ENCODE data around the gene DGCR8. TPM values are rescaled to one million over a fixed set of nuclear protein-coding genes. Genes with fewer than 3 reads are reported as not detected.

The DGCR8 gene
- total RNA-seq, 1 donor from 2014 or later: 30.5 TPM

DNA sequence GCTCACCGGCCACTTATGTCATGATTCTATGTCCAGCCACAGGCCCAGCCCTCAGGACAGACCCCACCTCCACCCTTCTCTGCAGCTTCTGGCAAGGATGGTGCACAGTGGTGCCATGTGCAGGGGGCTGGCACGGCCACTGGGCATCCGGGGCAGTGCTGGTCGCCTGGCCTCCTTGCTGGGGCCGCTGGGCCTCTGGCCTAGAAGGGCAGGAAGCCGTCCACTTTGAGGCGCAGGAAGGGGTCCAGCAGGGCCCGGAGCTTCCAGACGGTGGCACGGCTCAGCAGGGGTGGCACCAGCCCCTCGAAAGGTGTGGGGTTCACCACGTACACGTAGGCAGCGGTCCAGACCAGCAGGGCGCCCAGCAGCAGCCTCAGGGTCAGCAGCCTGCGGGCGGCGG lies 68.4 kb downstream of the DGCR8 start:
- TF ChIP-seq CTCF (IDR thresholded peaks at IDR 0.05; ENCODE audit: insufficient read depth, low read length, severe bottlenecking): no peak
- H3K36me3 ChIP-seq (ENCODE audit: control insufficient read depth, insufficient read depth, low read length): peaks cover 2% of the 10 kb centered on the region
- FAIRE-seq: no peak
- H3K27me3 ChIP-seq (ENCODE audit: control insufficient read depth, insufficient read depth, low read length): no peaks in the 10 kb centered on the region
- H3K4me3 ChIP-seq (ENCODE audit: low read depth, low read length): no peak overlapping the region
- DNase-seq (ENCODE audit: low read depth): no peak

- peaks cover 2% of the 10 kb centered on the region for H3K36me3 ChIP-seq (ENCODE audit: control insufficient read depth, insufficient read depth, low read length)
Measured at GRCh38 chr22:20149257-20150250, 69.5 kb downstream of the DGCR8 start.

GRCh38 chr22:20150381-20151275 lies 70.6 kb downstream of the DGCR8 start, which contains the start of gene CCDC188:
CCDC188 (minus strand) TSS chr22:20151055; CDS start chr22:20150986, 69 bp downstream.
- H3K4me3 ChIP-seq (ENCODE audit: low read depth, low read length): no peak within 1 kb of the TSS
- no peaks in the 10 kb centered on the region for H3K36me3 ChIP-seq (ENCODE audit: control insufficient read depth, insufficient read depth, low read length)
- DNase-seq (ENCODE audit: low read depth): no peak
- no peaks in the 10 kb centered on the region for H3K27me3 ChIP-seq (ENCODE audit: control insufficient read depth, insufficient read depth, low read length)
- TF ChIP-seq CTCF (IDR thresholded peaks at IDR 0.05; ENCODE audit: insufficient read depth, low read length, severe bottlenecking): no peak
- no peak for FAIRE-seq

More at GRCh38 chr22:20149257-20150250, 69.5 kb downstream of the DGCR8 start:
- no peak for DNase-seq (ENCODE audit: low read depth)
- Histone ChIP-seq H3K27me3 (ENCODE audit: control insufficient read depth, insufficient read depth, low read length) (no peaks in the 10 kb centered on the region), H3K4me3 (ENCODE audit: low read depth, low read length) (no peak overlapping the region)
- no peak for TF ChIP-seq CTCF (IDR thresholded peaks at IDR 0.05; ENCODE audit: insufficient read depth, low read length, severe bottlenecking)
- no peak for FAIRE-seq

DNA sequence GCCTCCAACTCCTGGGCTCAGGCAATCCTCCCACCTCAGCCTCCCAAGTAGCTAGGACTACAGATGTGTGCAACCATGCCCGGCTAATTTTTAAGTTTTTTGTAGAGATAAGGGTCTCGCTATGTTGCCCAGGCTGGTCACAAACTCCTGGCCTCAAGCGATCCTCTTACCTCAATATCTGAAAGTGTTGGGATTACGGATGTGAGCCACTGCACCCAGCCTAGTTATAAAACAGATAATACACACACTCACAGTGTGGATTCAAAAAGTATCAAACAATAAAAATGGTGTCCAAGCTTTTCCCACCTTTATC lies 71.2 kb downstream of the DGCR8 start:
- no peaks in the 10 kb centered on the region for H3K36me3 ChIP-seq (ENCODE audit: control insufficient read depth, insufficient read depth, low read length)
- no peak for TF ChIP-seq CTCF (IDR thresholded peaks at IDR 0.05; ENCODE audit: insufficient read depth, low read length, severe bottlenecking)
- no peak overlapping the region for H3K4me3 ChIP-seq (ENCODE audit: low read depth, low read length)
- DNase-seq (ENCODE audit: low read depth) (no peak), FAIRE-seq (no peak)
- no peaks in the 10 kb centered on the region for H3K27me3 ChIP-seq (ENCODE audit: control insufficient read depth, insufficient read depth, low read length)

GRCh38 chr22:20152464-20152890 lies 72.4 kb downstream of the DGCR8 start:
- Histone ChIP-seq H3K36me3 (ENCODE audit: control insufficient read depth, insufficient read depth, low read length) (no peaks in the 10 kb centered on the region), H3K27me3 (ENCODE audit: control insufficient read depth, insufficient read depth, low read length) (no peaks in the 10 kb centered on the region), H3K4me3 (ENCODE audit: low read depth, low read length) (no peak overlapping the region)
- DNase-seq (ENCODE audit: low read depth) (no peak), FAIRE-seq (no peak)
- TF ChIP-seq CTCF (IDR thresholded peaks at IDR 0.05; ENCODE audit: insufficient read depth, low read length, severe bottlenecking): no peak
